GM12878 (cell line): ENCODE results near the gene SNX10. TPM values are rescaled to one million over a fixed set of nuclear protein-coding genes. Genes with fewer than 3 reads are reported as not detected.

ENCODE experiments used
- BHLHE40 ChIP-seq, 2 experiments: fragments of 450-650 bp in 1 of 2; IDR thresholded peaks; 2 replicates each; pipeline ENCODE4 v1.6.1; 2011 to 2017; ENCODE audit warnings: low read depth in 2 of 2, borderline replicate concordance in 1 of 2, improper control_type of control experiment in 1 of 2, low read length in 1 of 2, mild to moderate bottlenecking in 1 of 2
- CBFB ChIP-seq: IDR thresholded peaks from 2 replicates; pipeline ENCODE4 v1.6.1; 2016; ENCODE audit warnings: antibody characterized with exemption, low read depth
- ESRRA ChIP-seq: IDR thresholded peaks from 2 replicates; pipeline ENCODE4 v1.6.1; 2012; ENCODE audit warnings: mild to moderate bottlenecking, low read length, improper control_type of control experiment
- FOXM1 ChIP-seq: IDR thresholded peaks from 2 replicates; pipeline ENCODE4 v1.6.1; 2012; ENCODE audit warnings: low read depth, mild to moderate bottlenecking, inconsistent platforms, low read length, moderate library complexity
- HCFC1 ChIP-seq: fragments of 150-350 bp; IDR thresholded peaks from 2 replicates; pipeline ENCODE4 v1.6.1; 2014; ENCODE audit warnings: low read length
- HDAC2 ChIP-seq: fragments of 200-600 bp; sonication (generic); IDR thresholded peaks from 2 replicates; pipeline ENCODE4 v1.6.1; 2017
- IRF4 ChIP-seq: IDR thresholded peaks from 2 replicates; pipeline ENCODE4 v1.6.1; 2011; ENCODE audit warnings: low read depth, low read length
- LARP7 ChIP-seq: fragments of 450-650 bp; IDR thresholded peaks from 2 replicates; pipeline ENCODE4 v1.6.1; 2017; ENCODE audit warnings: mild to moderate bottlenecking
- MEF2A ChIP-seq: IDR thresholded peaks from 2 replicates; pipeline ENCODE4 v1.6.1; 2011; ENCODE audit warnings: low read depth, mild to moderate bottlenecking, low read length, moderate library complexity; ENCODE audit not compliant: insufficient read depth
- MXI1 ChIP-seq: fragments of 150-350 bp; IDR thresholded peaks from 2 replicates; pipeline ENCODE4 v1.6.1; 2011; ENCODE audit warnings: low read depth, mild to moderate bottlenecking, inconsistent platforms, low read length, improper control_type of control experiment
- NR2F1 ChIP-seq: fragments of 450-650 bp; conservative IDR thresholded peaks from 2 replicates; pipeline ENCODE4 v1.6.1; 2017; ENCODE audit warnings: mild to moderate bottlenecking
- STAT1 ChIP-seq: fragments of 450-650 bp; conservative IDR thresholded peaks from 2 replicates; pipeline ENCODE4 v1.6.1; 2014; ENCODE audit warnings: antibody characterized with exemption, mild to moderate bottlenecking
- polyA plus RNA-seq, 11 experiments: library from polyadenylated mRNA; depleted of rRNA in 4 of 11; unstranded in 6 of 11; stranded (reverse) in 5 of 11; fragments of >200 nt; fragmentation: Nextera tagmentation in 4 of 11; fragmentation: Illumina TruSeq in 1 of 11; extraction: Ambion mirVana in 4 of 11; extraction: Trizol in 1 of 11; gene quantifications; 1 replicate in 1 of 11; 2 replicates in 10 of 11; pipeline versions ENCODE4 v1.2.1 to v1.2.3, GENCODE V29; 2011 to 2016; ENCODE audit warnings: inconsistent platforms in 2 of 11, missing spikeins in 2 of 11, low read depth in 1 of 11
- total RNA-seq, 4 experiments: library from RNA; depleted of rRNA in 3 of 4; stranded (reverse); fragments of >200 nt in 3 of 4; fragmentation: Illumina TruSeq in 1 of 4; extraction: Trizol in 1 of 4; gene quantifications; 2 replicates each; pipeline versions ENCODE4 v1.2.1 to v1.2.3, GENCODE V29; 2013 to 2021
- TF ChIP-seq, protein P1 (sequence below): fragments of 450-650 bp; IDR thresholded peaks from 2 replicates; pipeline ENCODE4 v1.6.1; 2018; ENCODE audit warnings: borderline replicate concordance, mild to moderate bottlenecking; ENCODE audit not compliant: partially characterized antibody
- TF ChIP-seq, protein P2 (sequence below): IDR thresholded peaks from 2 replicates; pipeline ENCODE4 v1.6.1; 2012; ENCODE audit warnings: improper control_type of control experiment, low read depth, low read length; ENCODE audit not compliant: insufficient replicate concordance
- TF ChIP-seq, protein P3 (sequence below): IDR thresholded peaks from 2 replicates; pipeline ENCODE4 v1.6.1; 2011; ENCODE audit warnings: mild to moderate bottlenecking, low read depth, low read length, moderate library complexity; ENCODE audit not compliant: insufficient replicate concordance

The SNX10 gene
- total and polyA plus RNA-seq, 10 of the 15 experiments (the other 5 are each of a cell fraction or from before 2014, with no cell fraction given) = 22.0 to 56.2 (median 30.1) TPM

DNA sequence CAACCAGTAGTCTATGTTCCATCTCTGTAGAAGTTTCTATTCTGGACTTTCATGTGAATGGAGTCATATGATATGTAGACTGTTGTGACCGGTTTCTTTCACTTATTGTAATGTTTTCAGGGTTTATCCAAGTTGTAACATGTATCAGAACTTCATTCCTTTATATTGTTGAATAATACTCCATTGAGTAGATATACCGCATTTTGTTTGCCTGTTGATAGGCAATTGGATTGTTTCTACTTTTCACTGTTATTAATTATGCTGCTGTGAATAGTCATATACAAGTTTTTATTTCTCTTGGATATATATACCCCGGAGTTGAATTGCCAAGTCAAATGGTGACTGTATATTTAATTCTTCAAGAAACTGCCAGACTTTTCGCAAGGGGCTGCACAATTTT, 40.1 kb downstream of the SNX10 start (continued):
- TF ChIP-seq, protein P1, sequence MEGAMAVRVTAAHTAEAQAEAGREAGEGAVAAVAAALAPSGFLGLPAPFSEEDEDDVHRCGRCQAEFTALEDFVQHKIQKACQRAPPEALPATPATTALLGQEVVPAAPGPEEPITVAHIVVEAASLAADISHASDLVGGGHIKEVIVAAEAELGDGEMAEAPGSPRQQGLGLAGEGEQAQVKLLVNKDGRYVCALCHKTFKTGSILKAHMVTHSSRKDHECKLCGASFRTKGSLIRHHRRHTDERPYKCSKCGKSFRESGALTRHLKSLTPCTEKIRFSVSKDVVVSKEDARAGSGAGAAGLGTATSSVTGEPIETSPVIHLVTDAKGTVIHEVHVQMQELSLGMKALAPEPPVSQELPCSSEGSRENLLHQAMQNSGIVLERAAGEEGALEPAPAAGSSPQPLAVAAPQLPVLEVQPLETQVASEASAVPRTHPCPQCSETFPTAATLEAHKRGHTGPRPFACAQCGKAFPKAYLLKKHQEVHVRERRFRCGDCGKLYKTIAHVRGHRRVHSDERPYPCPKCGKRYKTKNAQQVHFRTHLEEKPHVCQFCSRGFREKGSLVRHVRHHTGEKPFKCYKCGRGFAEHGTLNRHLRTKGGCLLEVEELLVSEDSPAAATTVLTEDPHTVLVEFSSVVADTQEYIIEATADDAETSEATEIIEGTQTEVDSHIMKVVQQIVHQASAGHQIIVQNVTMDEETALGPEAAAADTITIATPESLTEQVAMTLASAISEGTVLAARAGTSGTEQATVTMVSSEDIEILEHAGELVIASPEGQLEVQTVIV = no peak
- TF ChIP-seq ESRRA (no peak), CBFB (no peak), HDAC2 (no peak), STAT1 (no peak), LARP7 (no peak), MEF2A (no peak), IRF4 (no peak), NR2F1 (no peak), HCFC1 (no peak), MXI1 (no peak), BHLHE40 (IDR thresholded peaks at IDR 0.05; ENCODE audit: borderline replicate concordance in 1 of 2, low read depth in 2 of 2, low read length in 1 of 2) (no peak), FOXM1 (no peak)
- TF ChIP-seq, protein P2, sequence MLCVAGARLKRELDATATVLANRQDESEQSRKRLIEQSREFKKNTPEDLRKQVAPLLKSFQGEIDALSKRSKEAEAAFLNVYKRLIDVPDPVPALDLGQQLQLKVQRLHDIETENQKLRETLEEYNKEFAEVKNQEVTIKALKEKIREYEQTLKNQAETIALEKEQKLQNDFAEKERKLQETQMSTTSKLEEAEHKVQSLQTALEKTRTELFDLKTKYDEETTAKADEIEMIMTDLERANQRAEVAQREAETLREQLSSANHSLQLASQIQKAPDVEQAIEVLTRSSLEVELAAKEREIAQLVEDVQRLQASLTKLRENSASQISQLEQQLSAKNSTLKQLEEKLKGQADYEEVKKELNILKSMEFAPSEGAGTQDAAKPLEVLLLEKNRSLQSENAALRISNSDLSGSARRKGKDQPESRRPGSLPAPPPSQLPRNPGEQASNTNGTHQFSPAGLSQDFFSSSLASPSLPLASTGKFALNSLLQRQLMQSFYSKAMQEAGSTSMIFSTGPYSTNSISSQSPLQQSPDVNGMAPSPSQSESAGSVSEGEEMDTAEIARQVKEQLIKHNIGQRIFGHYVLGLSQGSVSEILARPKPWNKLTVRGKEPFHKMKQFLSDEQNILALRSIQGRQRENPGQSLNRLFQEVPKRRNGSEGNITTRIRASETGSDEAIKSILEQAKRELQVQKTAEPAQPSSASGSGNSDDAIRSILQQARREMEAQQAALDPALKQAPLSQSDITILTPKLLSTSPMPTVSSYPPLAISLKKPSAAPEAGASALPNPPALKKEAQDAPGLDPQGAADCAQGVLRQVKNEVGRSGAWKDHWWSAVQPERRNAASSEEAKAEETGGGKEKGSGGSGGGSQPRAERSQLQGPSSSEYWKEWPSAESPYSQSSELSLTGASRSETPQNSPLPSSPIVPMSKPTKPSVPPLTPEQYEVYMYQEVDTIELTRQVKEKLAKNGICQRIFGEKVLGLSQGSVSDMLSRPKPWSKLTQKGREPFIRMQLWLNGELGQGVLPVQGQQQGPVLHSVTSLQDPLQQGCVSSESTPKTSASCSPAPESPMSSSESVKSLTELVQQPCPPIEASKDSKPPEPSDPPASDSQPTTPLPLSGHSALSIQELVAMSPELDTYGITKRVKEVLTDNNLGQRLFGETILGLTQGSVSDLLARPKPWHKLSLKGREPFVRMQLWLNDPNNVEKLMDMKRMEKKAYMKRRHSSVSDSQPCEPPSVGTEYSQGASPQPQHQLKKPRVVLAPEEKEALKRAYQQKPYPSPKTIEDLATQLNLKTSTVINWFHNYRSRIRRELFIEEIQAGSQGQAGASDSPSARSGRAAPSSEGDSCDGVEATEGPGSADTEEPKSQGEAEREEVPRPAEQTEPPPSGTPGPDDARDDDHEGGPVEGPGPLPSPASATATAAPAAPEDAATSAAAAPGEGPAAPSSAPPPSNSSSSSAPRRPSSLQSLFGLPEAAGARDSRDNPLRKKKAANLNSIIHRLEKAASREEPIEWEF = no peak
- TF ChIP-seq, protein P3, sequence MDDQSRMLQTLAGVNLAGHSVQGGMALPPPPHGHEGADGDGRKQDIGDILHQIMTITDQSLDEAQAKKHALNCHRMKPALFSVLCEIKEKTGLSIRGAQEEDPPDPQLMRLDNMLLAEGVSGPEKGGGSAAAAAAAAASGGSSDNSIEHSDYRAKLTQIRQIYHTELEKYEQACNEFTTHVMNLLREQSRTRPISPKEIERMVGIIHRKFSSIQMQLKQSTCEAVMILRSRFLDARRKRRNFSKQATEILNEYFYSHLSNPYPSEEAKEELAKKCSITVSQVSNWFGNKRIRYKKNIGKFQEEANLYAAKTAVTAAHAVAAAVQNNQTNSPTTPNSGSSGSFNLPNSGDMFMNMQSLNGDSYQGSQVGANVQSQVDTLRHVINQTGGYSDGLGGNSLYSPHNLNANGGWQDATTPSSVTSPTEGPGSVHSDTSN = no peak
